Measurements from ENCODE around the gene NRAP. TPM values are rescaled to one million over a fixed set of nuclear protein-coding genes. Genes with fewer than 3 reads are reported as not detected.

The NRAP gene
- polyA plus RNA-seq, 2 donors, result 0.02 to 0.04 TPM

Other genes with a start within 250 kb of the NRAP start
- gene HABP2, start 111.0 kb downstream of the NRAP start, polyA plus RNA-seq, result not detected
- 10 to 100 TPM in 1 of 2 donors, 1 to 10 TPM in 1; 8.3 to 11.0 TPM for gene CASP7, start 15.9 kb upstream of the NRAP start, polyA plus RNA-seq
- under 1 TPM; 0.05 to 0.08 TPM for gene PLEKHS1, start 87.6 kb upstream of the NRAP start, polyA plus RNA-seq
- gene DCLRE1A, start 190.0 kb upstream of the NRAP start, polyA plus RNA-seq, result 1 to 10 TPM; 2.5 to 2.7 TPM
- gene NHLRC2, start 190.6 kb upstream of the NRAP start, polyA plus RNA-seq, result 1 to 10 TPM; 3.2 to 3.7 TPM

Measured in esophagus (tissue), 2 donors.